Right atrium auricular region (tissue), 2 donors: Measurements from ENCODE around the gene KCNQ1OT1. TPM values are rescaled to one million over a fixed set of nuclear protein-coding genes. Genes with fewer than 3 reads are reported as not detected.

Experiments
- DNase-seq: peaks from one replicate; pipeline ENCODE4 v3.0.0-alpha.2; 2019; ENCODE audit warnings: low spot score
- H3K27ac ChIP-seq, 2 donors: fragments of 200-600 bp; sonication (generic); 1 replicate in 1 of 2; 2 replicates in 1 of 2; pipeline ENCODE4 v1.5.1; 2016 to 2019
- H3K27me3 ChIP-seq, 2 donors: fragments of 200-600 bp; sonication (generic); one replicate each; pipeline versions ENCODE4 v1.5.1 to v1.6.0; 2017 to 2019
- H3K36me3 ChIP-seq: fragments of 200-600 bp; sonication (generic); one replicate; pipeline ENCODE4 v1.5.1; 2016
- H3K4me1 ChIP-seq, 2 donors: fragments of 200-600 bp; sonication (generic); one replicate each; pipeline versions ENCODE4 v1.5.1 to v1.6.0; 2017 to 2019
- H3K4me3 ChIP-seq, 2 donors: fragments of 200-600 bp; sonication (generic); 1 replicate in 1 of 2; 2 replicates in 1 of 2; pipeline ENCODE4 v1.5.1; 2017 to 2019; ENCODE audit warnings: mild to moderate bottlenecking in 1 of 2, moderate library complexity in 1 of 2
- H3K9me3 ChIP-seq, 2 donors: fragments of 200-600 bp; sonication (generic); one replicate each; pipeline ENCODE4 v1.5.1; 2019
- total RNA-seq, 2 donors: library from RNA; depleted of rRNA; stranded (reverse); fragments of >200 nt; gene quantifications; one replicate each; pipeline ENCODE4 v1.1.0, GENCODE V29; 2016
- TF ChIP-seq, protein P1 (sequence below), 2 donors: fragments of 200-600 bp; sonication (generic); IDR thresholded peaks; one replicate each; pipeline ENCODE4 v1.5.1; 2019; ENCODE audit warnings: antibody characterized with exemption in 2 of 2

KCNQ1OT1 gene
- total RNA-seq, 2 donors from 2014 or later: 0.35 to 0.37 TPM

DNA sequence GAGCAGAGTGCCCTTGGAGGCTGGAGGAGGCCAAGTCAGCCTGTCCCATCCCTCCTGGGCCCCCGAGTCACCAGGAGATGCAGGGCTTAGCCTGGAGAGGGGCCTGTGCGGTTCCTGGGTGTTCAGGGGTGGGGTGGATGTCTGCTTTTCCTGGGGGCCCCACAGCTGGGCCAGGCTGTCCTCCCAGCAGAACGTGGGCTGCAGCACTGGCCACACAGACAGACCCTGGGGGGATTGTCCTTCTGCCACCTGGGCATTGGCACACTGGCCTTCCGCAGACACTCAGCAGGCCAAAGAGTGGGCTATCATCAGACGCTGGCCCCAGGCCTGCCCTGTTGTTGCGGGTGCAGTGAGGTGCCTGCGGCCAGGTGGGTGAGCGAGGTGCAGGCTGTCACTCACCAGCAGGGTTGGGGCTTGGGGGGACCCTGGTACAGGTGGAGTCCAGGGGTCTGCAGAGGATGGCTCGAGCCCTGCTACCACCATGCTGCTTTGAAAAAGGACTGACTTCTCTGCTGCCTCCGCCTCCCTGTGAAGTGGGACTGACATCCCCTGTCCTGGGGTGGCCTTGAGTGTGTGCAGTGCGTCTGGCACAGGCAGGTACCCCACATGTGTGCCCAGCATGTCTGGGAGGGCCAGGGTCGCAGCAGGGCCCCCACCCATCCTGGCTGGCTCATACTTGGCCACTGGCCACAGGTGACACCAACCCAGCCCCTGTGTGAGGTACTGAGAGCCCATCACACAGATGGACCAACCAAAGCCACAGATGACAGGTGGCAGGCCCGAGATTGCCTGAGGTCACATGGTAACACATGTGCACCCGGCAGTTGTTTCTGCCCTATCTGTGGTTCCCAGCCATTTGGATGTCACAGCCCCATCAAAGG is 39.0 kb upstream of the KCNQ1OT1 start:
- Histone ChIP-seq H3K36me3 (no peaks in the 10 kb centered on the region), H3K27me3 (no peaks in the 10 kb centered on the region), H3K4me1 (peaks cover 0 to 14% of the 10 kb centered on the region in 2 donors), H3K9me3 (no peaks in the 10 kb centered on the region), H3K4me3 (no peak overlapping the region), H3K27ac (no peak overlapping the region)
- TF ChIP-seq, protein P1, sequence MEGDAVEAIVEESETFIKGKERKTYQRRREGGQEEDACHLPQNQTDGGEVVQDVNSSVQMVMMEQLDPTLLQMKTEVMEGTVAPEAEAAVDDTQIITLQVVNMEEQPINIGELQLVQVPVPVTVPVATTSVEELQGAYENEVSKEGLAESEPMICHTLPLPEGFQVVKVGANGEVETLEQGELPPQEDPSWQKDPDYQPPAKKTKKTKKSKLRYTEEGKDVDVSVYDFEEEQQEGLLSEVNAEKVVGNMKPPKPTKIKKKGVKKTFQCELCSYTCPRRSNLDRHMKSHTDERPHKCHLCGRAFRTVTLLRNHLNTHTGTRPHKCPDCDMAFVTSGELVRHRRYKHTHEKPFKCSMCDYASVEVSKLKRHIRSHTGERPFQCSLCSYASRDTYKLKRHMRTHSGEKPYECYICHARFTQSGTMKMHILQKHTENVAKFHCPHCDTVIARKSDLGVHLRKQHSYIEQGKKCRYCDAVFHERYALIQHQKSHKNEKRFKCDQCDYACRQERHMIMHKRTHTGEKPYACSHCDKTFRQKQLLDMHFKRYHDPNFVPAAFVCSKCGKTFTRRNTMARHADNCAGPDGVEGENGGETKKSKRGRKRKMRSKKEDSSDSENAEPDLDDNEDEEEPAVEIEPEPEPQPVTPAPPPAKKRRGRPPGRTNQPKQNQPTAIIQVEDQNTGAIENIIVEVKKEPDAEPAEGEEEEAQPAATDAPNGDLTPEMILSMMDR (IDR thresholded peaks at IDR 0.05): no peak
- DNase-seq: no peak

DNA sequence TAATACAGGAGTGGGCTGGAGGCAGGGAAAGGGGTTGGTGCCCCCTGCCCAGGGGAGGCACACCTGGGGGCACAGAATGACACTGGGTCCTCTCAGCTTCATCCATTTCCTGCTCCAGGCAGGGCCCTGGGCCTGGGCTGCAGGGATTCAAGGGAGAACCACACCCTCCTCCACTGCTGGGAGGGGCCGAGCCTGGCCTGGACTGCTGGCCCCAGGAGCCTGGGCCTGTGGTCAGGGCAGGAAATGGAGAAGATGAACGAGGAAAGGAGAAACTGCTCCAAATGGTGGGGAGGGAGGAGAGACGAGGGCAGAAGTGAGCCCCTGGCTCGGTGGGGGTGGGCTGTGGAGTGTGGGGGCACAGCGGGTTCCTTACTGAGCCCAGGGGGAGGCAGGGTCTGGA is 38.1 kb upstream of the KCNQ1OT1 start:
- no peaks in the 10 kb centered on the region for H3K9me3 ChIP-seq
- H3K27ac ChIP-seq: no peak overlapping the region
- peaks cover 0 to 14% of the 10 kb centered on the region in 2 donors for H3K4me1 ChIP-seq
- H3K4me3 ChIP-seq: no peak overlapping the region
- DNase-seq: no peak
- no peaks in the 10 kb centered on the region for H3K36me3 ChIP-seq
- H3K27me3 ChIP-seq: no peaks in the 10 kb centered on the region
- TF ChIP-seq, protein P1 (IDR thresholded peaks at IDR 0.05): no peak

DNA sequence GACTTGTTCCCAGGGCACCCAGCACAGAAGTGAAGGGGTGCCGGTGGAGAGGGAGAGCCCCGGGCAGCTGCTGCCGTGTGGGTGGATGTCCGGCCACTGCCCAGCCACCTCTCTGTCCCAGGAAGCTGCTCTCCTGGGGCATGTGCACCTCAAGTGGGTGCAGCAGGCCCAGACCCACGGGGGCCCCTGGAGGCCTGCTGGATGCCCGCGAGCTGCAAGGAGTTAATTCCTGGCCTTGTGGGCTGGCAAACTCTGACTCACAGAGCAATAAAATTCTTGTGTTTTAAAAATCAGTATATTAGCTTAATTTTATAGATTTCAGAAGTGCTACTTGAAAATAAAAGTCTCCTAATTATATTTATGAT is 37.4 kb upstream of the KCNQ1OT1 start:
- Histone ChIP-seq H3K27me3 (no peaks in the 10 kb centered on the region), H3K27ac (no peak overlapping the region), H3K36me3 (no peaks in the 10 kb centered on the region), H3K9me3 (no peaks in the 10 kb centered on the region), H3K4me3 (no peak overlapping the region), H3K4me1 (peaks cover 0 to 14% of the 10 kb centered on the region in 2 donors)
- no peak for DNase-seq
- TF ChIP-seq, protein P1 (IDR thresholded peaks at IDR 0.05): no peak

DNA sequence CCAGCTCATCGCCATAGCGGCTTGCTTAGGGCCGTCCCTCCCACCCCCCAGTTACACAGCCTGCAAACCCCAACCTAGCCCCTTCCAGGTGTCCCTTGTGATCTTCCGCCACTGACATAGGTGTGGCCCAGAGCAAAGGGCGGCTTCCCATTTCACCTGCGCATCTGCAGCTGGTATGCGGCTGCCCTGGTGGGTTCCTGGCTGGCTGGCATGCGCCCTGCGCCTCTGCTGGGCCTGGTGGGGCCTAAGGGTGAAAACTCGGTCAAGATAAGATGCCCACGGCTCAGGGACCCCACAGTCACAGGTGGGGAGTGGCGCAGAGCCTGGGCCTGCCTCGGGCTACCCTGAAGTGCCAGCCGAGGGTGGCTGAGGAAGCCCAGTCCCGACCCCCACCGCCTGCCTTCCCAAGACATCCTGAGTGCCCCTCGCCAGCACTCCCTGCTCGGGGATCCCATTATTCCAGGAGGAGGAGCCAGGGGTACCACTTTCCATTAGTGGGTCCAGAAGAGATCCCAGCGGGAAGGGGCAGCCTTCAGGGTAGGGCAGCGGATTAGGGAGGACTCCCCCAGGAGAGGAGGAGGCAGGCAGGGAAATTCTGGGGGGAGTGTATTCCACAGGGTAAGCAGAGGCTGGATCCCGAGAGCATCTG is 36.9 kb upstream of the KCNQ1OT1 start:
- H3K4me3 ChIP-seq: no peak overlapping the region
- no peaks in the 10 kb centered on the region for H3K27me3 ChIP-seq
- H3K9me3 ChIP-seq: no peaks in the 10 kb centered on the region
- no peaks in the 10 kb centered on the region for H3K36me3 ChIP-seq
- TF ChIP-seq, protein P1 (IDR thresholded peaks at IDR 0.05): no peak
- peaks cover 0 to 13% of the 10 kb centered on the region in 2 donors for H3K4me1 ChIP-seq
- DNase-seq: no peak
- H3K27ac ChIP-seq: no peak overlapping the region

- no peak for DNase-seq
- TF ChIP-seq, protein P1 (IDR thresholded peaks at IDR 0.05): no peak
- peaks cover 0 to 5% of the 10 kb centered on the region in 2 donors for H3K4me1 ChIP-seq
Measured at GRCh38 chr11:2735053-2735589, 35.3 kb upstream of the KCNQ1OT1 start.

More at GRCh38 chr11:2735053-2735589, 35.3 kb upstream of the KCNQ1OT1 start:
- Histone ChIP-seq H3K9me3 (no peaks in the 10 kb centered on the region), H3K4me3 (no peak overlapping the region), H3K27ac (no peak overlapping the region), H3K27me3 (no peaks in the 10 kb centered on the region), H3K36me3 (no peaks in the 10 kb centered on the region)
